ENCODE data around the gene KMT2C. TPM values are rescaled to one million over a fixed set of nuclear protein-coding genes. Genes with fewer than 3 reads are reported as not detected.
"Not testable (repeated sequence)": the region's sequence is repeated elsewhere in the genome, so short reads cannot be mapped to it uniquely, and the experiment has no call there.

Gene KMT2C
- total RNA-seq, 1 donor = 36.2 TPM

DNA sequence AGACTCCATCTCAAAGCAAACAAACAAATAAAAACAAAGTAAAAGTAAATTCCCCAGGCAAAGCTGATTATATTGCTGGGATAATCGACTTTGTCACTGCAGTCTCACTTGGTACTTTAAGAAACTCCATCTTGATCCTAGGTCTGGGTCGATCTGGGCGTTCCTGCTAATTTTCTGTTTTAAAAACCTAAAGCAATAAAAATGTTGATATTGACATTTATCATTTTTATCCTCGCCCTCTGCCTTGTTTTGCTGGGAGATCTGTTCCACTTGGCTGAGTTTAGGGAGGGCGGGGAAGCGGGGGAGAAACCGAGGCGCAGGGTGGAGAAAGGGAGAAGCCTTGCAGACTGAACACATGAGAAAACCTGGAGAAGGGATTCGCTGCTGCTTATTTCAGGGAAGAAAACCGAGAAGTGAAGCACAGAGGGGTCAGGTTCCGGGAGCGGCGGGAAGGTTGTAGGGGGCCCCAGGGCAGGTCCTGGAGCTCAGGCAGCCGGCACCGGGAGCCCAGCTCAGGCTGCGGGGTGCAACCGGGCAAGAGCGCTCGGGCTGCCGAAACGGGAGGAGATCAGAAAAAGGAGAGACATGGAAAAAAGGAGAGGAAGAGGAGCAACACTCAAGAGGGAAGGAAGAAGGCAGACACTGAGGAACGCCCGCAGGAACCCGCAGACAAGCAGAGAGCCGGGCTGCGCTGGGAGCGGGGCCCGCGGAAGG, 27.3 kb upstream of the KMT2C start:
- DNase-seq (ENCODE audit: insufficient read length, low spot score, missing footprints) = peak; percentile 90
- Histone ChIP-seq H3K4me2 (ENCODE audit: insufficient read depth, low read length) (peak overlapping the region; percentile 95), H4K20me1 (ENCODE audit: insufficient read depth, low read length) (no peaks in the 10 kb centered on the region), H2AFZ (ENCODE audit: low read length) (peak overlapping the region; percentile 88), H3K36me3 (ENCODE audit: insufficient read depth, low read length) (no peaks in the 10 kb centered on the region), H3K27ac (ENCODE audit: low read depth, low read length) (peak overlapping the region; percentile 60), H3K4me3 (ENCODE audit: insufficient read depth, low read length) (peak overlapping the region; percentile 87), H3K4me1 (ENCODE audit: insufficient read depth, low read length) (peaks cover 11% of the 10 kb centered on the region), H3K79me2 (ENCODE audit: insufficient read depth, low read length) (no peaks in the 10 kb centered on the region), H3K9me3 (ENCODE audit: low read depth, low read length) (no peaks in the 10 kb centered on the region), H3K27me3 (ENCODE audit: insufficient read depth, low read length) (no peaks in the 10 kb centered on the region)
- TF ChIP-seq, protein P1, sequence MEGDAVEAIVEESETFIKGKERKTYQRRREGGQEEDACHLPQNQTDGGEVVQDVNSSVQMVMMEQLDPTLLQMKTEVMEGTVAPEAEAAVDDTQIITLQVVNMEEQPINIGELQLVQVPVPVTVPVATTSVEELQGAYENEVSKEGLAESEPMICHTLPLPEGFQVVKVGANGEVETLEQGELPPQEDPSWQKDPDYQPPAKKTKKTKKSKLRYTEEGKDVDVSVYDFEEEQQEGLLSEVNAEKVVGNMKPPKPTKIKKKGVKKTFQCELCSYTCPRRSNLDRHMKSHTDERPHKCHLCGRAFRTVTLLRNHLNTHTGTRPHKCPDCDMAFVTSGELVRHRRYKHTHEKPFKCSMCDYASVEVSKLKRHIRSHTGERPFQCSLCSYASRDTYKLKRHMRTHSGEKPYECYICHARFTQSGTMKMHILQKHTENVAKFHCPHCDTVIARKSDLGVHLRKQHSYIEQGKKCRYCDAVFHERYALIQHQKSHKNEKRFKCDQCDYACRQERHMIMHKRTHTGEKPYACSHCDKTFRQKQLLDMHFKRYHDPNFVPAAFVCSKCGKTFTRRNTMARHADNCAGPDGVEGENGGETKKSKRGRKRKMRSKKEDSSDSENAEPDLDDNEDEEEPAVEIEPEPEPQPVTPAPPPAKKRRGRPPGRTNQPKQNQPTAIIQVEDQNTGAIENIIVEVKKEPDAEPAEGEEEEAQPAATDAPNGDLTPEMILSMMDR (IDR thresholded peaks at IDR 0.05; ENCODE audit: extremely low read depth, low read depth, low read length) = no peak

DNA sequence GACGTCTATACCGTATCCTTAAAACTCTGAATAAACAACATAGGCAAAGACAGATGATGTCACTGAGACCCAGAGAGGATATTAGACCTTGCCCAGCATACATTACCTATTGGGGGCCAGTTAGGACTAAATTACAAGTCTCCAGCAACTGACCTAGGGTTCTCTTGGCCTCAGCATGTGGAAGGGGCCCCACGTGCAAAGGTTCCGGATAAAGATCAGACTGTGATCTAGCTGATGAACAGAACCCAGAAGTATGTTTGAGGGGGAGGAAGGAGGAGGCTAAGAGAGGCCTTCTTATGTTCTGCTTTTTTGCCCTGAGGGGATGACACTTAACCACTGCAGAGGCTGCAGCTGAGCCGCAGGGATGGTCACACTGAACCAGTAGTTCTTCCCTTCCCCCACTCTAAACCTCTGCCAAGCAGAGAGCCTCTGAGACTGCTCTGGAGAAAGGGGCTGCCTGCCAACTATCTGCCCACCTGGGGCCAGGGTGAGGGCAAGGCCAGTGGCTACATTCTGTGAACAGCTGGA, 24.0 kb upstream of the KMT2C start:
- Histone ChIP-seq H3K79me2 (ENCODE audit: insufficient read depth, low read length) (no peaks in the 10 kb centered on the region), H3K27ac (ENCODE audit: low read depth, low read length) (no peak overlapping the region), H3K36me3 (ENCODE audit: insufficient read depth, low read length) (no peaks in the 10 kb centered on the region), H2AFZ (ENCODE audit: low read length) (peak overlapping the region; percentile 47), H3K4me1 (ENCODE audit: insufficient read depth, low read length) (peaks cover 5% of the 10 kb centered on the region), H4K20me1 (ENCODE audit: insufficient read depth, low read length) (no peaks in the 10 kb centered on the region), H3K4me3 (ENCODE audit: insufficient read depth, low read length) (no peak overlapping the region), H3K27me3 (ENCODE audit: insufficient read depth, low read length) (no peaks in the 10 kb centered on the region), H3K9me3 (ENCODE audit: low read depth, low read length) (no peaks in the 10 kb centered on the region), H3K4me2 (ENCODE audit: insufficient read depth, low read length) (no peak overlapping the region)
- peak; percentile 56 for DNase-seq (ENCODE audit: insufficient read length, low spot score, missing footprints)
- TF ChIP-seq, protein P1 (IDR thresholded peaks at IDR 0.05; ENCODE audit: extremely low read depth, low read depth, low read length) = no peak

DNA sequence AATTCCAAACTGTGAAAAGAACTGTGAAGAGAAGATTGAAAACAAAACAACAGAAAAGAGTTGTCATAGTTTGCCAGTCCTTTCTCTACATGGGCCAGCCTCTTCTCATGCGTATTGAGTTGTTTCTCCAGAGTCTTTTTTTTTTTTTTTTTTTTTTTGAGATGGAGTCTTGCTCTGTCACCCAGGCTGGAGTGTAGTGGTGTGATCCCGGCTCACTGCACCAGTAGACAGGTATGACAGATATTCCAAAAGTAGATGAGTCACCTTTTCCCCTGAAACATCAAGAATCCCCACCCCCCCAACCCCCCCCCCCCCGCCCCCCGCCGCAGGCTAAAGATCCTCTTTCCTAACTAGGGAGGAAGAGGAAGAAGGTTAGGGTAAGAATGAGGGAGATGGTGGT, 15.6 kb upstream of the KMT2C start:
- Histone ChIP-seq H2AFZ (ENCODE audit: low read length) (no peak overlapping the region), H3K27ac (ENCODE audit: low read depth, low read length) (no peak overlapping the region), H3K4me1 (ENCODE audit: insufficient read depth, low read length) (no peaks in the 10 kb centered on the region), H3K36me3 (ENCODE audit: insufficient read depth, low read length) (no peaks in the 10 kb centered on the region), H3K79me2 (ENCODE audit: insufficient read depth, low read length) (no peaks in the 10 kb centered on the region), H3K4me2 (ENCODE audit: insufficient read depth, low read length) (no peak overlapping the region), H3K9me3 (ENCODE audit: low read depth, low read length) (no peaks in the 10 kb centered on the region), H4K20me1 (ENCODE audit: insufficient read depth, low read length) (no peaks in the 10 kb centered on the region), H3K27me3 (ENCODE audit: insufficient read depth, low read length) (no peaks in the 10 kb centered on the region), H3K4me3 (ENCODE audit: insufficient read depth, low read length) (no peak overlapping the region)
- no peak for DNase-seq (ENCODE audit: insufficient read length, low spot score, missing footprints)
- TF ChIP-seq, protein P1 (IDR thresholded peaks at IDR 0.05; ENCODE audit: extremely low read depth, low read depth, low read length) = no peak

DNA sequence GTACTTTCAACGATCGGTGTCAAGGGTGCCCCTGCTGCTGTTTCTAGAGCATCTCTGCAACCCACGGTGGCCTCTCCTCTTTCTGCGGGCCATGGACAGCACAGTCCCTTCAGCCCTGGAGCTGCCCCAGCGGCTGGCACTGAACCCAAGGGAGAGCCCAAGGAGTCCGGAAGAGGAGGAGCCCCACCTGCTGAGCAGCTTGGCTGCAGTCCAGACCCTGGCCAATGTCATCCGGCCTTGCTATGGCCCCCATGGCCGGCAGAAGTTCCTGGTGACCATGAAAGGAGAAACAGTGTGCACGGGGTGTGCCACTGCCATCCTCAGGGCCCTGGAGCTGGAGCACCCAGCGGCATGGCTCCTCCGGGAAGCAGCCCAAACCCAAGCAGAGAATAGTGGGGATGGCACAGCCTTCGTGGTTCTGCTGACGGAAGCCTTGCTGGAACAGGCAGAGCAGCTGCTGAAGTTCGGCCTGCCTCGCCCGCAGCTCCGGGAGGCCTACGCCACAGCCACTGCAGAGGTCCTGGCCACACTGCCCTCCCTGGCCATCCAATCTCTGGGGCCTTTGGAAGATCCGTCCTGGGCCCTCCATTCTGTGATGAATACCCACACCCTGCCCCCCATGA, 9.7 kb upstream of the KMT2C start:
- not testable (repeated sequence) for DNase-seq (ENCODE audit: insufficient read length, low spot score, missing footprints); H3K9me3 ChIP-seq (ENCODE audit: low read depth, low read length); H3K27me3 ChIP-seq (ENCODE audit: insufficient read depth, low read length); H3K27ac ChIP-seq (ENCODE audit: low read depth, low read length); H3K36me3 ChIP-seq (ENCODE audit: insufficient read depth, low read length); H3K4me3 ChIP-seq (ENCODE audit: insufficient read depth, low read length); H4K20me1 ChIP-seq (ENCODE audit: insufficient read depth, low read length); H3K4me1 ChIP-seq (ENCODE audit: insufficient read depth, low read length); H3K79me2 ChIP-seq (ENCODE audit: insufficient read depth, low read length); H3K4me2 ChIP-seq (ENCODE audit: insufficient read depth, low read length); H2AFZ ChIP-seq (ENCODE audit: low read length)
